CD14-positive monocyte (primary cell): Measurements from ENCODE around the gene L3MBTL4. TPM values are rescaled to one million over a fixed set of nuclear protein-coding genes. Genes with fewer than 3 reads are reported as not detected.

ENCODE experiments used
- DNase-seq, 3 donors: peaks; one replicate each; pipeline ENCODE4 v3.0.0-alpha.2; 2011 to 2022
- H2AFZ ChIP-seq: 2 replicates; pipeline ENCODE4 v1.6.0; 2012; ENCODE audit warnings: mild to moderate bottlenecking, low read depth, low read length, inconsistent platforms; ENCODE audit not compliant: insufficient read depth, poor library complexity, severe bottlenecking
- H3K27ac ChIP-seq, 2 donors: 1 replicate in 1 of 2; 2 replicates in 1 of 2; pipeline ENCODE4 v1.5.1; 2012 to 2013; ENCODE audit warnings: low read length in 2 of 2, control low read depth in 1 of 2, inconsistent platforms in 1 of 2, low read depth in 1 of 2, mild to moderate bottlenecking in 1 of 2
- H3K27me3 ChIP-seq, 2 donors: one replicate each; pipeline versions ENCODE4 v1.6.0 to v1.6.1; 2011 to 2013; ENCODE audit warnings: low read length in 2 of 2; ENCODE audit not compliant: control insufficient read depth in 2 of 2, insufficient read depth in 2 of 2
- H3K36me3 ChIP-seq, 2 donors: replicated peaks in 1 of 2; 1 replicate in 1 of 2; 2 replicates in 1 of 2; pipeline versions ENCODE4 v1.5.1 to v1.6.1; 2012 to 2013; ENCODE audit warnings: low read length in 2 of 2, control low read depth in 1 of 2, inconsistent platforms in 1 of 2, mild to moderate bottlenecking in 1 of 2; ENCODE audit not compliant: insufficient read depth in 2 of 2, control insufficient read depth in 1 of 2
- H3K4me1 ChIP-seq, 2 donors: 1 replicate in 1 of 2; 2 replicates in 1 of 2; pipeline versions ENCODE4 v1.5.1 to v1.6.1; 2012 to 2013; ENCODE audit warnings: low read length in 2 of 2, control low read depth in 1 of 2, inconsistent platforms in 1 of 2, mild to moderate bottlenecking in 1 of 2, moderate library complexity in 1 of 2; ENCODE audit not compliant: insufficient read depth in 2 of 2, control insufficient read depth in 1 of 2
- H3K4me2 ChIP-seq: replicated peaks from 2 replicates; pipeline ENCODE3; 2012; ENCODE audit warnings: low read length, moderate library complexity, mild to moderate bottlenecking; ENCODE audit not compliant: poor library complexity, severe bottlenecking; ENCODE audit errors: extremely low read depth
- H3K4me3 ChIP-seq, 3 experiments: fragments of 200-600 bp in 1 of 3; sonication (generic) in 1 of 3; replicated peaks in 1 of 3; 1 replicate in 2 of 3; 2 replicates in 1 of 3; pipeline ENCODE4 v1.5.1; 2011 to 2013; ENCODE audit warnings: low read length in 3 of 3, mild to moderate bottlenecking in 3 of 3, control low read depth in 2 of 3, low read depth in 2 of 3, inconsistent platforms in 1 of 3, moderate library complexity in 1 of 3
- H3K79me2 ChIP-seq: 2 replicates; pipeline ENCODE4 v1.6.0; 2012; ENCODE audit warnings: mild to moderate bottlenecking, control low read depth, inconsistent platforms, low read length, moderate library complexity; ENCODE audit not compliant: insufficient read depth
- H3K9ac ChIP-seq: 2 replicates; pipeline ENCODE4 v1.6.0; 2017; ENCODE audit warnings: low read length, mild to moderate bottlenecking; ENCODE audit not compliant: insufficient read depth, poor library complexity, severe bottlenecking
- H3K9me3 ChIP-seq, 2 donors: replicated peaks in 1 of 2; 1 replicate in 1 of 2; 2 replicates in 1 of 2; pipeline versions ENCODE4 v1.5.1 to v1.6.1; 2012 to 2013; ENCODE audit warnings: low read length in 2 of 2, control low read depth in 1 of 2; ENCODE audit not compliant: control insufficient read depth in 1 of 2, insufficient read depth in 1 of 2
- H4K20me1 ChIP-seq: 2 replicates; pipeline ENCODE4 v1.6.0; 2012; ENCODE audit warnings: mild to moderate bottlenecking, low read length, control low read depth, moderate library complexity; ENCODE audit not compliant: insufficient read depth
- H3K27ac Mint-ChIP-seq, 7 donors: one replicate each; pipeline ENCODE4 v1.8.0; 2020; ENCODE audit warnings: mild to moderate bottlenecking in 7 of 7, mixed read lengths in 7 of 7, moderate library complexity in 6 of 7, inconsistent platforms in 2 of 7
- H3K27me3 Mint-ChIP-seq, 3 donors: one replicate each; pipeline ENCODE4 v1.8.0; 2021 to 2022; ENCODE audit warnings: low read depth in 3 of 3, mild to moderate bottlenecking in 3 of 3, mixed read lengths in 3 of 3, moderate library complexity in 3 of 3, inconsistent platforms in 1 of 3
- H3K36me3 Mint-ChIP-seq, 2 donors: one replicate each; pipeline ENCODE4 v1.8.0; 2020; ENCODE audit warnings: mixed read lengths in 2 of 2, inconsistent platforms in 1 of 2, mild to moderate bottlenecking in 1 of 2
- H3K4me1 Mint-ChIP-seq: one replicate; pipeline ENCODE4 v1.8.0; 2020; ENCODE audit warnings: mild to moderate bottlenecking, mixed read lengths
- H3K4me3 Mint-ChIP-seq, 2 donors: one replicate each; pipeline ENCODE4 v1.8.0; 2020; ENCODE audit warnings: mild to moderate bottlenecking in 2 of 2, mixed read lengths in 2 of 2, moderate library complexity in 1 of 2
- H3K9me3 Mint-ChIP-seq, 7 donors: one replicate each; pipeline ENCODE4 v1.8.0; 2020 to 2022; ENCODE audit warnings: mixed read lengths in 7 of 7, mild to moderate bottlenecking in 6 of 7, moderate library complexity in 6 of 7, inconsistent platforms in 2 of 7
- WGBS: methylation state at CpG from one replicate; pipeline ENCODE4 v1.1.5; 2013; ENCODE audit warnings: missing lambda C conversion rate; ENCODE audit not compliant: insufficient coverage; 5-methylcytosine and 5-hydroxymethylcytosine counted together
- intact Hi-C, 2 donors: fragments of 100-400 bp; cut with micrococcal nuclease; formaldehyde crosslinking; loops; one replicate each; pipeline versions ENCODE4 v1.15.0 to v1.15.1; 2023
- polyA plus RNA-seq, 3 donors: library from polyadenylated mRNA; depleted of rRNA in 1 of 3; unstranded in 2 of 3; stranded (reverse) in 1 of 3; fragments of 300-500 nt in 2 of 3; fragments of >200 nt in 1 of 3; fragmentation: Illumina TruSeq in 2 of 3; gene quantifications; 1 replicate in 2 of 3; 2 replicates in 1 of 3; pipeline ENCODE4 v1.2.3, GENCODE V29; 2012 to 2021
- TF ChIP-seq, protein P1 (sequence below): fragments of 200-600 bp; IDR thresholded peaks from one replicate; pipeline ENCODE4 v1.8.0; 2022; ENCODE audit warnings: antibody characterized with exemption, mild to moderate bottlenecking

L3MBTL4 gene
- polyA plus RNA-seq, 3 donors, result 0.55 to 1.2 (median 0.72) TPM

DNA sequence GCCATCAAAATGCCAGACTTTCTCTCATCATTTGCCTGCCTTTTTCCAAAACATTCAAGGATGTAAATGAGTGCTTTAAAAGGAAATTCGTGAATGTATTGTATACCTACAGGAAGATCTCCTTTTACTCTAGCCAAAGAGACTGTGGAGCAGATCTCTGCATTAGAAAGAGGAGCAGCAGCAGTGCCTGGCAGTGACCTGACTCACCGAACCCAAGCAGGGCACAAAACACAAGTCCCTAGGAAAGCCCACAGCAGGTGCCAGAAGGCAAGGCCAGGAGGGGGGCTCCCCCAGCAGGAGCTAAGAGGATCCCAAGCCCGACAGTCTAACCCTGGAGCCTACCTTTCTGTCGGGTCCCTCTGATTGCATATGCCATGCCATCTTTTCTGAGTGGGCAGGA lies 47.9 kb downstream of the L3MBTL4 start:
- intact Hi-C loops, result no loop called here
- peaks cover 1 to 6% (median 2%) of the 10 kb centered on the region in 7 donors for H3K9me3 Mint-ChIP-seq
- no peak for DNase-seq
- H4K20me1 ChIP-seq, result no peaks in the 10 kb centered on the region
- H3K36me3 Mint-ChIP-seq, result no peaks in the 10 kb centered on the region
- H3K4me3 Mint-ChIP-seq, result no peak overlapping the region
- 76% methylated on average over 3 of the region's 4 CpGs for WGBS
- H3K4me1 Mint-ChIP-seq, result no peaks in the 10 kb centered on the region
- TF ChIP-seq, protein P1, sequence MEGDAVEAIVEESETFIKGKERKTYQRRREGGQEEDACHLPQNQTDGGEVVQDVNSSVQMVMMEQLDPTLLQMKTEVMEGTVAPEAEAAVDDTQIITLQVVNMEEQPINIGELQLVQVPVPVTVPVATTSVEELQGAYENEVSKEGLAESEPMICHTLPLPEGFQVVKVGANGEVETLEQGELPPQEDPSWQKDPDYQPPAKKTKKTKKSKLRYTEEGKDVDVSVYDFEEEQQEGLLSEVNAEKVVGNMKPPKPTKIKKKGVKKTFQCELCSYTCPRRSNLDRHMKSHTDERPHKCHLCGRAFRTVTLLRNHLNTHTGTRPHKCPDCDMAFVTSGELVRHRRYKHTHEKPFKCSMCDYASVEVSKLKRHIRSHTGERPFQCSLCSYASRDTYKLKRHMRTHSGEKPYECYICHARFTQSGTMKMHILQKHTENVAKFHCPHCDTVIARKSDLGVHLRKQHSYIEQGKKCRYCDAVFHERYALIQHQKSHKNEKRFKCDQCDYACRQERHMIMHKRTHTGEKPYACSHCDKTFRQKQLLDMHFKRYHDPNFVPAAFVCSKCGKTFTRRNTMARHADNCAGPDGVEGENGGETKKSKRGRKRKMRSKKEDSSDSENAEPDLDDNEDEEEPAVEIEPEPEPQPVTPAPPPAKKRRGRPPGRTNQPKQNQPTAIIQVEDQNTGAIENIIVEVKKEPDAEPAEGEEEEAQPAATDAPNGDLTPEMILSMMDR, result no peak
- no peaks in the 10 kb centered on the region for H3K27me3 ChIP-seq
- no peak overlapping the region for H3K9ac ChIP-seq
- no peaks in the 10 kb centered on the region for H3K36me3 ChIP-seq
- H3K27ac Mint-ChIP-seq, result no peak overlapping the region
- H3K9me3 ChIP-seq, result no peaks in the 10 kb centered on the region
- no peak overlapping the region for H3K4me2 ChIP-seq
- no peaks in the 10 kb centered on the region for H3K27me3 Mint-ChIP-seq
- no peaks in the 10 kb centered on the region for H3K79me2 ChIP-seq
- no peak overlapping the region for H2AFZ ChIP-seq
- no peak overlapping the region for H3K27ac ChIP-seq
- H3K4me1 ChIP-seq, result no peaks in the 10 kb centered on the region
- H3K4me3 ChIP-seq, result no peak overlapping the region

DNA sequence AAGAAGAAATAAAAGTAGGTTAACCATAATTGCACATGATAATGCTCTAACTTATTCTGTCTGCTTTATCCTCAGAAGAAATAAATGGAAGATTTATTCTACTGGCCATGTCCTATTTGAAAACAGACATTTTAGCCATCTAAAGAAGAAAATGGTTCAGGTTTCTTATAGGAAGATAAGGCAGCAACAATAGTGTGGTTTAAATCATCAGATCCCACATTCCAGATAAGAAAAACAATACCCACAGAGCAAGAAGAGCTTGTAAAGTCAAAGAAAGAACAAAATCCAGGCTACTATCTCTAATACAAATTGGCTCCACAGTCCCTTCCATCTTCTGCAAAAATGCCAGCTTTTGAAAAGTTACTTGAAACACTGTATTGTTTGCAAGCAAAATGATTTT lies 49.3 kb downstream of the L3MBTL4 start:
- Histone ChIP-seq H3K36me3 (no peaks in the 10 kb centered on the region), H4K20me1 (no peaks in the 10 kb centered on the region), H3K9me3 (no peaks in the 10 kb centered on the region), H3K79me2 (no peaks in the 10 kb centered on the region), H2AFZ (no peak overlapping the region), H3K27me3 (no peaks in the 10 kb centered on the region), H3K4me2 (no peak overlapping the region), H3K9ac (no peak overlapping the region), H3K27ac (no peak overlapping the region), H3K4me3 (no peak overlapping the region), H3K4me1 (no peaks in the 10 kb centered on the region)
- H3K4me1 Mint-ChIP-seq, result no peaks in the 10 kb centered on the region
- DNase-seq, result no peak
- intact Hi-C loops, result no loop called here
- H3K36me3 Mint-ChIP-seq, result no peaks in the 10 kb centered on the region
- TF ChIP-seq, protein P1, result no peak
- H3K27me3 Mint-ChIP-seq, result peaks cover 0 to 2% (median 0%) of the 10 kb centered on the region in 3 donors
- H3K27ac Mint-ChIP-seq, result no peak overlapping the region
- H3K9me3 Mint-ChIP-seq, result peaks cover 0 to 5% (median 2%) of the 10 kb centered on the region in 7 donors
- no peak overlapping the region for H3K4me3 Mint-ChIP-seq
